Measurements from ENCODE around the gene DIPK1A.

DNA sequence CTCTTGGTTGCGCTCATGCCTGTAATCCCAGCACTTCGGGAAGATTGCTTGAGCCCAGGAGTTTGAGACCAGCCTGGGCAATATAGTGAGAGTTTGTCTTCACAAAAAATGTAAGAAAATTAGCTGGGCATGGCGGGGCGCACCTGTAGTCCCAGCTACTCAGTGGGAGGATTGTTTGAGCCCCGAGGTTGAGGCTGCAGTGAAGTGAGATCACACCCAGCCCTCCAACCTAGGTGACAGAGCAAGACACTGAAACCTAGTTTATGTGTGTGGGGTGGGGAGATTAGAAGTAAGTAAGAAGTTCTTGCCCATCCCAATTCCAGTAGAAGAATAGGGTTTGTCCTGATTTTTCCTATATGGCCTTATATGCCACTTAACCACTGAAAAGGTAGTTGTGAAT is 127.4 kb downstream of the DIPK1A start:
- TF ChIP-seq POLR2A (IDR thresholded peaks at IDR 0.05; ENCODE audit: low read length) (no peak), CBX2 (IDR thresholded peaks at IDR 0.05; ENCODE audit: borderline replicate concordance, low read depth) (no peak), CTCF (IDR thresholded peaks at IDR 0.05) (no peak), CHD2 (IDR thresholded peaks at IDR 0.05; ENCODE audit: low read length, partially characterized antibody) (no peak), CEBPB (IDR thresholded peaks at IDR 0.05) (no peak), EP300 (IDR thresholded peaks at IDR 0.05) (no peak), ESRRA (IDR thresholded peaks at IDR 0.05; ENCODE audit: borderline replicate concordance, low read length) (no peak), MAZ (IDR thresholded peaks at IDR 0.05; ENCODE audit: borderline replicate concordance, low read depth, low read length) (no peak), PBX3 (IDR thresholded peaks at IDR 0.05) (no peak), RAD21 (conservative IDR thresholded peaks at IDR 0.05 in 1 of 2, IDR thresholded peaks at IDR 0.05 in 1 of 2) (no peak)
- TF ChIP-seq, protein P1, sequence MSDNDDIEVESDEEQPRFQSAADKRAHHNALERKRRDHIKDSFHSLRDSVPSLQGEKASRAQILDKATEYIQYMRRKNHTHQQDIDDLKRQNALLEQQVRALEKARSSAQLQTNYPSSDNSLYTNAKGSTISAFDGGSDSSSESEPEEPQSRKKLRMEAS (IDR thresholded peaks at IDR 0.05) = no peak
